ENCODE data around the gene IDUA.

The IDUA gene

DNA sequence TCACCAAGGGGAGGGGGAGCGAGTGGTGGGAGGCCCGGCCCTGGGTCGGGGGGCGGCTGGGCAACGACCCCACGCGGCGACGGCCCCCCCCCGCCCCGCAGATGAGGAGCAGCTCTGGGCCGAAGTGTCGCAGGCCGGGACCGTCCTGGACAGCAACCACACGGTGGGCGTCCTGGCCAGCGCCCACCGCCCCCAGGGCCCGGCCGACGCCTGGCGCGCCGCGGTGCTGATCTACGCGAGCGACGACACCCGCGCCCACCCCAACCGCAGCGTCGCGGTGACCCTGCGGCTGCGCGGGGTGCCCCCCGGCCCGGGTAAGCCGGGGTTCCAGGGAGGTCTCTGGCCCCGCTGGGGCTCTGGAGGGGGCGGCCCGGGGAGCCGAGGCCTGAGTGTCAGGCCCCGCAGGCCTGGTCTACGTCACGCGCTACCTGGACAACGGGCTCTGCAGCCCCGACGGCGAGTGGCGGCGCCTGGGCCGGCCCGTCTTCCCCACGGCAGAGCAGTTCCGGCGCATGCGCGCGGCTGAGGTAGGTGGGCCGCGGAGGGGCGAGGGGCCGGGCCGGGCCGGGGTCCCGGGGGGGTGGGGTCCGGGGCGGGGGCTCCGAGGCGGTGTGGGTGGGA is 15.9 kb downstream of the IDUA start:
- no peak for DNase-seq

DNA sequence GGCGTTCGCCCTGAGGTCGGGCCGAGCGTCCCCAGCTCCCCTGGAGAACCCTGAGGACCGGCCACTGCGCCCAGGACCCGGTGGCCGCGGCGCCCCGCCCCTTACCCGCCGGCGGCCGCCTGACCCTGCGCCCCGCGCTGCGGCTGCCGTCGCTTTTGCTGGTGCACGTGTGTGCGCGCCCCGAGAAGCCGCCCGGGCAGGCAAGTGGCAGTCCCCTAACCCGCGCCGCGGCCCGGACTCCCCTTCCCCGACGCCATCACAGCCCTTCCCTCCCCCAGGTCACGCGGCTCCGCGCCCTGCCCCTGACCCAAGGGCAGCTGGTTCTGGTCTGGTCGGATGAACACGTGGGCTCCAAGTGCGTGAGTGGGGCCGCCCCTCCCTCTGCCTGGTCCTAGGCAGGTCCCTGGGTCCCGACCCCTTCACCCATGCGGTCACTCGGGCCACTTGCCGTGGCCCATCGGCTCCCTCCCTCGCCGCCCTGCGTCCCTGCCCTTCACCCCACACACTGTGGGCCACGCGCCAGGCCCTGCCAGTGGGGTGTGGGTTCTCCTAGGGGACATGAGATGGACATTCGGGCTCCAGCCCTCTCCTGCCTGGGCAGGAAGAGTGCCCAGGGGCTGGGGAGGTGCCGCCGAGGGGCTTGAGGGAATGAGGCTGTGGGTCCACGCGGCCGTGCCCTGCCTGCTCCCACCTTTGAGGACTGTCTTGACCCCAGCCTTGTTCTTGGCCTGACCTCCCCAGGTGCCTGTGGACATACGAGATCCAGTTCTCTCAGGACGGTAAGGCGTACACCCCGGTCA is 16.6 kb downstream of the IDUA start:
- DNase-seq: no peak

DNA sequence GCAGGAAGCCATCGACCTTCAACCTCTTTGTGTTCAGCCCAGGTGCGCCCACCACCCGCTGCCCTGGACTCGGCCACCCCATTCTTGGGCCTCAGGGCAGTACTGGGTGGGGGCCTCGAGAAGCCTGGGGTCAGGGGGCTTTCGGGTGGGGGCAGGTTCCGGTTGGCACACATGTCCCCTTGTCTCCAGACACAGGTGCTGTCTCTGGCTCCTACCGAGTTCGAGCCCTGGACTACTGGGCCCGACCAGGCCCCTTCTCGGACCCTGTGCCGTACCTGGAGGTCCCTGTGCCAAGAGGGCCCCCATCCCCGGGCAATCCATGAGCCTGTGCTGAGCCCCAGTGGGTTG is 17.2 kb downstream of the IDUA start:
- DNase-seq: no peak

DNA sequence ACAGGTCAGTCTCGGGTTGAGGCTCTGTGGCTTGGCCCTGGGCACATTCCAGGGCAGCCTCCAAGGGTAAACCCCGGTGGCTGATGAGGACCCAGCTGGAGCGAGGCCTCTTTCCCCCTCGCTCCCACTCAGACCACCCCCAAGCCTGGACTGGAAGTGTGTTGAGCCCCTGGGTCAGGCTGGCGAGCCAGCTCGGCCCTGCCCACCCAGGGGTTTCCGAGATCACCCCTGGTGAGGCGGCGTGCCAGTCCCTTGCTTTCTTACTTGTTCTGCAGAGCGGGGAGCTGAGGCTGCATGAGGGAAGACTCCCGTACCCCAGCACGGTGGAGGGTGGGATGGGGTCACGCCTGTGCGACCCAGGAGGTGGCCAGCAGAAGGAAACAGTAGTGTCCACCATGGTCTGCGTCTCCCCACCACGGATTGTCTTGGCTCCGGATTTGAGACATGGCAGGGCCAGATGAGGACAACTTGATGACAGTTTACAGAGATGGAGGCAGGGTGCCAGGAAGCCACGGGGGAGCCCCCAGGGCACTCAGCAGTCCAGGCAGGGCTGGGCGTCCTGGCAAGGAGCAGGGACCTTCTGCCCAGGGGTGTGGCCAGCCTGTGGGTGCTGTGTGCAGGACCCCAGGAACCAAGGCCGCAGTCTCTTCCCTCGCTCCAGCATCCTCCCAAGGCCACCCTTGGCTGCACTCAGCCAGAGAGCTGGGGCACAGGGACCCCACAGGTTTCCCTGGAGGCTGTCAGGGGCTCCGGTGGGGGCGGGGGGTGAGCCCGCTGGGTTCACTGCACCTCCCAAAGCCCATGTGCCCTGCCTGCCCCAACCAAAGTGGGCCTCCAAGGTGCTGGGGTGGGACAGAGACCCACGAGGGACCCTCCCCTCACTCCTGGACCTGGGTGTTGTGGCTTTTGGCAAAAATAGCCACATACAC is 18.0 kb downstream of the IDUA start:
- peak in 1 of 2 experiments; percentile 5 for DNase-seq

DNA sequence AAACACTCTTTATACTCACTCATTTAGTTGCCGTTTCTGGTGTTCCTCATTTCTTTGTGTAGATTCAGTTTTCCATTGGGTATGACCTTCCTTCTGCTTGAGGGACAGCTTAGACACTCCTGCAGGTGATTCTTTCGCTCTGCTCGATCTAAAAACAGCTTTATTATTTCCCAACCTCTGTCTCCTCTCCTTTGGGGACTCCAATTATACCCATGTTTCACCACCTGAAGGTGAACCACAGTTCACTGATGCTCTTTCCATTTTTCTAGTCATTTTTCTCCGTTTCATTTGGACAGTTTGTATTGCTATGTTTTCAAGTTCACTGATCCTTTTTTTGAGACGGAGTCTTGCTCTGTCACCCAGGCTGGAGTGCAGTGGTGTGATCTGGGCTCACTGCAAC is 20.0 kb downstream of the IDUA start:
- DNase-seq: no peak

DNA sequence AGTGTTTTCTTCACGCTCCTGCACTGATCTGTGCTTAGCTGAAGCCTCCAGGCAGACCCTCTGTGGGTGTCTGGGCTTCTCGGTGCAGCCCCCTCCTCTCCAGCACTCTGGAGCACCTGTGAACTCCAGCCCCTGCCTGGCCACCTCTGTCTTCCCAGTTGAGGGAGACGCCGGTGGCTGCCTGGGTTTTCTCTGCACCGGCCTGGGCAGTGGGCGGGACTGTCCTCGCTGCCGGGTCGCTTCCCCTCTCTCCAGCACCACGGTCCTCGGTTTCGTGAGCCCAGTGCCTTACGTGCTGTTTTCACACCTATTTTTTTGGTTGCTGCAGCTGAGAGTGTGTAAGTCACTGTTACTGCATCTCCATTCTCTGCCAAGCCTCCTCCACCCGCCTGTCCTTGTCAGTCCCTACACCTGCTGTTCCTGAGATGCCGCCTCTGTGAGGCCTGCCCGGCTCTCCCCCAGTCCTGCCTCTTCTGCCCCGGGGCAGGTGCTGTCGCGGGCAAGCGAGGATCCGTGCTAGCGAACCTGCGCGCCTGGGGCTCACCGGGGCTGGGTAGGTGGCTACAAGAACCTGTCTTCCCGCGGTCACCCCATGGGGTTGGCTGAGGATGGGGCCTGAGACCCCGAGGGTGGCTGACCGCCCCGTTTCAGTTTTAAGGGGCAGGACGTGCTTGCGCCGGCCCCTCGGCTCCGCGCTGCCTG is 22.1 kb downstream of the IDUA start:
- DNase-seq: no peak

DNA sequence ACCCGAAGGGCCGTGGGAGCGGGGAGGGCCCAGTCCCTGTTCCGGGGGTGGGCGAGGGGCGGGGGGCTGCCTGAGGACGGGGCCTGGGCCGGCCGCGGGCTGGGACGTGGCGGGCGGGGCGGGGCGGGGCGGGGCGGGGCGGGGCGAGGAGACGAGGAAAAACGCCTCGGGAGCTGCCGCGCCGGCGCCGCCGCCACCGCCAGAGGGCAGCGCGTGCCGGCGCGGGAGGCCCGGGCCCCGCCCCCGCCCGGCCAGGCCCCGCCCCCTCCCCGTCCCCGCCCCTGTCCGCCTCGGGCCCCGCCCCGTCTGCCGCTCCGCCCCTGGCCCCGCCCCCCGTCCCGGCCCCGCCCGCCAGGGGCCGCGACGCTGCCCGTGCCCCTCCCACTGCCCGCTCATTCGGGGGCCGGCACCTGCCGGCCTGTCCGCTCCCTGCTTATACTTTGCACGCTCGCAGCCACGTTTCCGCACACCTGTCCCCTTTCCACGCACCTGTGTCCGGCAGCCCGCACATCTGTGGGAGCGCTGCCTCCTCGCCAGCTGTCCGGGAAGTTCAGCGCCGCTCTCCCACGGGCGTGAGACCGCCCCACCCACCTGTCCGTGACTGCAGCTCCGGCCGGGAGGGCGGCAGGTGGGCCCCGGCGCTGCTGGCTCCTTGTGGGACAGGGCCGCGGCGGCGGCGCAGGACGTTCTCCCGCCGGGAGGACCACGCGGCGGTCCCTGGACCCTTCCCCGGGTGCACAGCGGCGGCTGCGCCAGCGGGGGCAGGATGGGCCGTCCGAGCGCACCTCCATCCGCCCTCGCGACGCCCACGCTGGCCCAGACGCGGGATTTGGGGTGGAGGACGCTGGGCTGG is 22.9 kb downstream of the IDUA start:
- DNase-seq: peak in 1 of 2 experiments; percentile 52

DNA sequence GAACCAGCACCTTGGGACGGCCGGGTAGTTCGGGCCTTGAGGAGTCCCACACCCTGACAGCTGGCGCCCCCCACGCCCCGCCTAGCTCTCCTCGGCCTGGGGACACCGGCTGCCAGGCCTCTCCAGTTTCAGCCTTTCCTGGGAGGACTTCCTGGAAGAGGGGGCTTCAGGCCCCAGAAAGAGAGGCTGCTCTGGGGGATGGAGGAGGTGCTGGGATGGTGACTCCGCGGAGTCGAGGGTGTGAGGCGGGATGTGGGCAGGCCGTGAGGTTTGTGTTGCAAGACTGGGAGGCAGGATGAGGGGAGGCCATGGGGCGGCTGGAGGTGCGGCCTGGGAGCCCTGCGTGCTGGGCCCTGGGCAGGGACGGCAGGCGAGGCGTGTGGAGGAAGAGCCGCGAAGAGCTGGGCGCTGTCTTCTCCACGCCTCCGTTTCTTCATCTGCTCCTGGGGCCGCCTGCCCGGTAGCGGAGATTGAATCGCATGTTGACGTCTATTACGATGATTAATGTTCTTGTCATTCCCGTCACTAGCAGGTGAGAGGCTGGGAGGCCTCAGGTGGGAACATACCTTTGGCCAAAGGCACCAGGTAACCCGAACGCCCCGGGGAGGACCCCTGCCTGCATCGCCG is 23.7 kb downstream of the IDUA start:
- no peak for DNase-seq

DNA sequence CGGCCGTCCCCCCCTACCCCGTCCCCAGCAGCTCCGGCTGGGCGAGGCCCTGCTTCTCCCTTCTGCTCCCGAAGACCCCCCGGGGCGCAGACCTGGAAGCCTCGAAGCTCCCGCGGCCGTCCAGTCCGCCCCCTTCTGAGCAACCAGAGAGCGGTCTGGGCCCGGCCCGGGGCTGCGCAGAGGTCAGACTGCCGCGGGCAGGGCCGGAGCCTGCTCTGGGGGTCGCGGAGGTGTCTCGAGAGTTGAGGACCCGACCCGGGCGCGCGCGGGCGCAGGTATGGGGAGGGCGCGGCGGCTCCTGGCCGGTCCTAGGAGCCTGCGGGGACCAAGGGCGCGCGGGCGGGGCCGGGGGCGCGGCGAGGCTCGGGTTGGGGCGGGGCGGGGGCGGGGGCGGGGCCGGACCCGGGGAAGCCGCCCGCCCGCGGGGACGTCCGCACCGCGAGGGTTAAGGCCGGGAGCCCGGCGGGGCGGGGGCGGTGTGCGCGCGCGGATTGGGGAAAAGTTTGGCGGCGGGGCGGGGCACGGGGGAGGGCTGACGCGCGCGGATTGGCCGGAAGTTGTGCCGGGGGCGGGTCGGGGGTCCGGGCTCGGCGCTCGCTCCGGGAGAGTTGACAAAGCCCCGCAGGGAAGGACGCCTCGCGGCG is 24.3 kb downstream of the IDUA start, which contains the start of gene FGFRL1:
TSS of gene FGFRL1 (plus strand) at position 605 of the 644 bp plus-strand sequence. CDS start 860 bp downstream, outside the sequence.
- DNase-seq: peak in 1 of 2 experiments; percentile 67

DNA sequence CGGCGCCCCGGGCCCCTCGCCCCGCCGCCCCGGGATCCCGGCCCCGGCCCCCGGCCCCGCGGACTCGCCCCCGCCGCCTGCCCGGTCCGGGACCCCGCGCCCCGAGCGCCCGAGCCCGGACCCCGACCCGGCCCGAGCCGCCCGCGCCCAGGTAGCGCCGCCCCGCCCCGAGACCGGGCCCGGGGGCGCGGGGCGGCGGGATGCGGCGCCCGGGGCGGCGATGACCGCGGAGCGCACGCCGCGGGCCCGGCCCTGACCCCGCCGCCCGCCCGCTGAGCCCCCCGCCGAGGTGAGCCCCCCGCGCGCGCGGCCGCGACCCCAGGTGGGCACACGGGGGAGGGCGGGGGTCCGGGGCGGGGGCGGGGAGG is 24.8 kb downstream of the IDUA start:
- no peak for DNase-seq

DNA sequence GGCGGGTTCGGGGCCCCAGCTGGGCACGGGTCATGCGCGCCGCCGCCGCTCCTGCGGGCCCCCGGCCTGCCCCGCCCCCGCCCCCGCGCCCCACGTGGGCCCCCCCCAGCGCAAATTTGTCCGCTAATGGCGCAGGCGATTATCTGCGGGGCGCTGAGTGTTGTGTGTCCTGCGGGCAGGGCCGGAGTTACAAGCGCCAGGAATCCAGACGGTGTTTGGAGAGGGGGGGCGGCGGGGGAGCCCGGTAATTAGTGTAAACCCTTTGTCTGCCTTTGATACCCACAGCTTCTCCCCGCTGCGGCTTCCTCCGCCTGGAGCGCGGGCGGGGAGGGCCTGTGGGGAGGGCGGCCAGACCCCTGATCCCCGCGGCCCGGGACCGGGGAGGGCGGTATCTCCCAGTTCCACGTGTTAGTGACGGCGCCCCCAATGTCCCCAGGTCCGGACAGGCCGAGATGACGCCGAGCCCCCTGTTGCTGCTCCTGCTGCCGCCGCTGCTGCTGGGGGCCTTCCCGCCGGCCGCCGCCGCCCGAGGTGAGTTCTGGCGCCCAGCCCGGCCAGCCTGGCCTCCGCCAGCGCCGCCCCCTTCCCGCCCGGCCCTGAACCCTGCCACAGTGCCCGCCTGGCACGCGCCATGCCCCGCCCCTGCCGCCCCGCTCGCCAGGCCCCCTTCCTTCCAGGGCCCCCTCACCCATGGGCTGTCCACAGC is 25.3 kb downstream of the IDUA start:
- DNase-seq: no peak

DNA sequence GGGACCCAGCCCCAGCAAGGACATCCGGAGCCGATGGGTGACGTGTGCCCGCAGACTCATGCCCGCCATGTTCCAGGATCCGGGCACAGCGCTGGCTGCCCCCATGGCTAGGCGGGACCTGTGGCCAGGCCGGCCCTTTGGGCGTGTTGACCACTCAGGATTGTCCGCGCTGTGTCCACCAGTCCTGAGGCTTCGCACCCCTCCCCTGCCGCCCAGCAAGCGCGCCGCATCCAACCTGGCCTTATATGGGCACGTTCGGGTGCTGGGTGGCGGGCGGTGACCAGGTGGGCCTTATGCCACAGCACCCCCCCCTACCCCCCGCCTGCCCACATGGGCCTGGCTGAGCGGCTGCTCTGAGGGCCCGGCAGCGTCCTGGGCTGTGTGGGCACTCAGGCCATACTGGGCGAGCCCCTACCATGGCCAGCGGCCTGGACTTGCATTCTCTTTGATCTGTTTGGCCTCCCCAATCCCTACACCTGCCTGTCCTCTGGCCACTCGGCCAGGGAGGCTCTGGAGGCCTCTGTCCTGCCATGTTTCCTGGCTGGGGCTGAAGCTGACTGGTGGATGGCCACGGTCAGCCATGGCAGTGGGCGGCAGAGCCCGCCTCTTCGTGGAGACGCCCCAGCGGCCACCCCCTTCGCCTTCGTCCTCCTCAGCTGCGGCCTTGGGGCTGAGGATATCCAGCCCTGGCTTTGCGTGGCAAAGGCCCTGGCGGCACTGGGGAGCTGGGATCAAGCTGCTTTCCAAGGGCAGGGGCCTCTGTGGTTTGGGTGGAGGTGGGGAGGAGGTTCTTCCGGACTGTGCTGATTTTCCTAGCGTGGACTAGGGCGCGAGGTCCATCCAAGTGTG is 26.6 kb downstream of the IDUA start:
- no peak for DNase-seq

DNA sequence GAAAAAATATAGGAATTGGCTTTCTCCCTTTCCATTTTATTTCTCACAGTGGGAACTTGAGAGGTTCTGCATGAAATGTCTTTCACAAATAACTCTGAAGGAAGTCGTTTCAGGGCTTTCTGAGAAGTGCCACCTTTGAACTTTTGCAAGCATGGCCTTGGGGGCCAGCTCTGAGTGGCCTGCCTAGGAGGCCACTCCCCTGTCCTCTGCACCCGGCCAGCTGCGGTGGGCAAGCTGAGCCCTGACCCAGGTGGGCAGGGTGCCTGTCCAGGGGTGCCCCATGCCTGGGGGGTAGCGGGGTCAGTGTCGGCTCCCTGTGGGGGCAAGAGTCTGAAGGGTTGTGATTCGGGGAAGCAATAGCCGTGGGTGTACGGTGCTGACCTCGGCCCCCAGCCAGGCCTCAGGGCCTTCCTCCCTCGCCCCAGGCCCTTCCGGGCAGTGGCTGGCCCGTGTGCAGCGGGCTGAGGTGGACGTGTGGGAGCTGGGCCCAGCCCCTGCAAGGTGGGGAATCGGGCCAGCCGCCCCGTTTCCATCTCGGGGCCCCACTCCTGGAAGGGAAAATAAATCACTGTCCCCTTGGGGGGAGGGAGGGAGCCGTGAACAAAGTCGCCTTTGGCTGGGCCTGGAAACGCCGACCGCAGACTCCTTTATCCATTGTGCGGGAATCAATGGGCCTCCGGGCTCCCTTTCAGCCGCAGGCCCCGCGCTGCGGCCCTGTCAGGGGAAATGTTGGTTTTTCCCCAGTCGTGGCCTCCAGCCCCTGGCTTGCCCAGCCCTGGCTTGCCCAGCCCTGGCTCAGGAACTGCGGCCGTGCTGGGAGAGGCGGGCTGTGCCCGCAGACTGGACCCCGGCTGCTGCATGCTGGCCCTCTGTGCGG is 27.7 kb downstream of the IDUA start:
- DNase-seq: no peak

DNA sequence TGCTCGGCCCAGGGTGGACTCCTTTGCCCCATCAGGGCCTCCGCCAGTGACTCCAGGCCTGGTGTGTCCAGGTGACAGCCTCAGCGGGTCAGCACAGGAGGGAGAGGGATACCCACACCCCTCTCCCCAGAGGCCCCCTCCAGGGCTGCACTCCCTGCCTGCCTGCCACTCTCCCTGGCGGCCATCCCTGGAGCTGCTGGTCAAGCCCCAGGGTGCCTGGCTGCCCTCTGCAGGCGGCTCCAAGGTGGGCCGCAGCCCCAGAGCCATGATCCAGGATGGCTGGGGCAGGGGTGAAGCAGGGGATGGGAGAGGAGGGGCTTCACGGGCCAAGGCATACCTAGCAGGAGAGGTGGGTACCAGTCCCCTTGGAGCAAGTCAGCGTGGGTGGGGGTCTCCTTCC is 28.3 kb downstream of the IDUA start:
- no peak for DNase-seq

DNA sequence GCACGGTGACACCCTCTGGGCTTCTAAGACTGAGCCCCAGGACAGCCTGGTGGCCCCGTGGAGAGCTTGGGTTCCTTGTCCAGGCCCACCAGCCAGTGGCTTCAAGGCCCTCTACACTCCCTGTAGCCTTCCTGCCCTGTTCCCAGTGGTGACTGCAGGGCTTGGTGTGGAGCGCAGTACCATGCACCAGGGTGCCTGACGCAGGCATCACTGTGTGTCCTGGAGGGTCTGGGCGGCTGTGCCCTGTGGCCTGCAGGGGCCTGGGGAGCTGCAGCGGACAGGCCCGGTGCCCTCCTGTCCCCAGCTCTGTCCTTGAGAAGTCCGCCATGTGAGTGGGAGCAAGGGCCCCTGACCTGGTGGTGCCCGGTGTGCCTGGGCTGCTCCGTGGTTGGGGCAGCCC is 28.9 kb downstream of the IDUA start:
- DNase-seq: no peak

DNA sequence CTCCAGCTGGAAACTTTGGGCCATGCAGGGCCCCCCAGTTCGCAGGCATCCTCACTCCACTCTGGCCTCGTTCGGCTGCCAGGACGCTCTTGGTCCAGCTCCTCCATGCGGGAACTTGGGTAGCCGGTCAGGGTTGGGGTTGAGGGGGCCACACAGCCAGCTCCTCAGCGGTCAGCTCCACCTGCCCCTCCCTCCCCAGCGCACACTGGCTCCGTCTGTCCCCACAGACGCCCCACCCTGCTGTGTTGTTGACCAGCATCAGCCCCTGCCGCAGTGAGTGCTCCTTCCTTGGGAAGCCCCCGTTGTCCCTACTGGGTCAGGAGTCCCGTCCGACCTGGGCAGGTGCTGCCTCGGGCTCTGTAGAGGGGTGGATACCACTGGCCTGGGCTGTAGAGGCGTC is 30.4 kb downstream of the IDUA start:
- DNase-seq: no peak

DNA sequence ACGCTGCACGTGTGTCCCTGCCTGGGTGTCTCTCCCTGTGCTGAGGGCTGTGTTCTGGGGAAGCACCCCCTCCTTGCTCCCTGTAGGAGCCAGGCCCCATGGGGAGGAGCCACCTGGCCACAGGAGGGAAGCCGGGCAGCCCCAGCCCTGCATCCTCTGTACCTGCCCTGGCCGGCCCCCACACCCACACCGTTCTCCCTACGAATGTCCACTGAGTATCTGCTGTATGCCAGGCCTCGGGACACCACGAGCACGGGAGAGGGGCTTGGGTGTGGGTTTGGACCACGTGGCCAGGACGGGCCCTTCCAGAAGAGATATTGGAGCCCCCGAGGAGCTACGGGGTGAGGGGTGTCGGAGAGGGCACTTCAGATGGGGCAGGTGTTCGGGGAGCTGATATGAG is 30.9 kb downstream of the IDUA start:
- DNase-seq: no peak
